ENCODE results near the gene GCHFR.

DNA sequence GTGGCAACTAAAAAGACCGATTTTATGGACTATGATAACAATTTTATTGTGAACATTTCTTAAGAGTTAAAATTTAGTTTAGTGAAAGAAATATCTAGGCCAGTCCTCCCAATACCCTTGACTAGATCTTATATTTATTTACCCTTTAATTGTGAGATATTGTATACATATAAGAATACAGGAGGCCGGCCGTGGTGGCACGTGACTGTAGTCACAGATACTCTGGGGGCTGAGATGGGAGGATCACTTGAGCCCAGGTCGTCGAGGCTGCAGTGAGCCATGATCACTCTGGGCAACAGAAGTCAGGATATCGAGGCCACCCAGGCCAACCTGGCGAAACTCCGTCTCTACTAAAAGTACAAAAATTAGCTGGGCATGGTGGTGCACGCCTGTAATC lies 8.1 kb upstream of the GCHFR start:
- no peak for TF ChIP-seq POLR2A (IDR thresholded peaks at IDR 0.05)
- TF ChIP-seq, protein P1, sequence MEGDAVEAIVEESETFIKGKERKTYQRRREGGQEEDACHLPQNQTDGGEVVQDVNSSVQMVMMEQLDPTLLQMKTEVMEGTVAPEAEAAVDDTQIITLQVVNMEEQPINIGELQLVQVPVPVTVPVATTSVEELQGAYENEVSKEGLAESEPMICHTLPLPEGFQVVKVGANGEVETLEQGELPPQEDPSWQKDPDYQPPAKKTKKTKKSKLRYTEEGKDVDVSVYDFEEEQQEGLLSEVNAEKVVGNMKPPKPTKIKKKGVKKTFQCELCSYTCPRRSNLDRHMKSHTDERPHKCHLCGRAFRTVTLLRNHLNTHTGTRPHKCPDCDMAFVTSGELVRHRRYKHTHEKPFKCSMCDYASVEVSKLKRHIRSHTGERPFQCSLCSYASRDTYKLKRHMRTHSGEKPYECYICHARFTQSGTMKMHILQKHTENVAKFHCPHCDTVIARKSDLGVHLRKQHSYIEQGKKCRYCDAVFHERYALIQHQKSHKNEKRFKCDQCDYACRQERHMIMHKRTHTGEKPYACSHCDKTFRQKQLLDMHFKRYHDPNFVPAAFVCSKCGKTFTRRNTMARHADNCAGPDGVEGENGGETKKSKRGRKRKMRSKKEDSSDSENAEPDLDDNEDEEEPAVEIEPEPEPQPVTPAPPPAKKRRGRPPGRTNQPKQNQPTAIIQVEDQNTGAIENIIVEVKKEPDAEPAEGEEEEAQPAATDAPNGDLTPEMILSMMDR (IDR thresholded peaks at IDR 0.05) = no peak

Measured in Peyer's patch (tissue), 4 donors.